Peyer's patch (tissue), 4 donors: ENCODE measurements around the gene LYZL2.

Experiments
- POLR2A ChIP-seq, 2 donors: fragments of 450-650 bp; IDR thresholded peaks; one replicate each; pipeline ENCODE4 v1.5.1; 2017; ENCODE audit warnings: antibody characterized with exemption in 2 of 2, mild to moderate bottlenecking in 2 of 2, moderate library complexity in 2 of 2
- TF ChIP-seq, protein P1 (sequence below), 6 experiments: fragments of 450-650 bp in 4 of 6; fragments of 200-600 bp in 2 of 6; sonication (generic) in 1 of 6; IDR thresholded peaks; one replicate each; pipeline ENCODE4 v1.5.1; 2017 to 2019; ENCODE audit warnings: antibody characterized with exemption in 6 of 6, mild to moderate bottlenecking in 3 of 6, moderate library complexity in 1 of 6

DNA sequence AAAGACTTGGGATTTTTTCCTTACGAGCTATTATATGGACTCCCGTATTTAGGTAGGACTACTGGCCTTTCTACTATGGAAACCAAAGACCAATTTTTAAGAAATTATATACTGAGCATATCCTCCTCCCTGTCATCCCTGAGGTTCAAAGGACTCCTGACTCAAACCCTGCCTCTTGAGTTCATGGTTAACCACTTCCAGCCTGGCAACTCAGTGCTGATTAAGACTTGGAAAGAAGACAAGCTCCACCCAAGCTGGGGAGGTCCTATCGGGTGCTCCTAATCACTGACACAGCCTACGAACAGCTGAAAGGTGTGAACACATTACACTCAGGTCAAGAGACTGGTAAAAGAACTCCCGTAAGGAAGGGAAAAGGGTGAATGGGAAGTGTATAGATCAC, 66.8 kb downstream of the LYZL2 start:
- TF ChIP-seq, protein P1, sequence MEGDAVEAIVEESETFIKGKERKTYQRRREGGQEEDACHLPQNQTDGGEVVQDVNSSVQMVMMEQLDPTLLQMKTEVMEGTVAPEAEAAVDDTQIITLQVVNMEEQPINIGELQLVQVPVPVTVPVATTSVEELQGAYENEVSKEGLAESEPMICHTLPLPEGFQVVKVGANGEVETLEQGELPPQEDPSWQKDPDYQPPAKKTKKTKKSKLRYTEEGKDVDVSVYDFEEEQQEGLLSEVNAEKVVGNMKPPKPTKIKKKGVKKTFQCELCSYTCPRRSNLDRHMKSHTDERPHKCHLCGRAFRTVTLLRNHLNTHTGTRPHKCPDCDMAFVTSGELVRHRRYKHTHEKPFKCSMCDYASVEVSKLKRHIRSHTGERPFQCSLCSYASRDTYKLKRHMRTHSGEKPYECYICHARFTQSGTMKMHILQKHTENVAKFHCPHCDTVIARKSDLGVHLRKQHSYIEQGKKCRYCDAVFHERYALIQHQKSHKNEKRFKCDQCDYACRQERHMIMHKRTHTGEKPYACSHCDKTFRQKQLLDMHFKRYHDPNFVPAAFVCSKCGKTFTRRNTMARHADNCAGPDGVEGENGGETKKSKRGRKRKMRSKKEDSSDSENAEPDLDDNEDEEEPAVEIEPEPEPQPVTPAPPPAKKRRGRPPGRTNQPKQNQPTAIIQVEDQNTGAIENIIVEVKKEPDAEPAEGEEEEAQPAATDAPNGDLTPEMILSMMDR (IDR thresholded peaks at IDR 0.05): no peak
- no peak for TF ChIP-seq POLR2A (IDR thresholded peaks at IDR 0.05)
